Suprapubic skin (tissue), 4 donors: ENCODE results near the gene STAT3.

ENCODE experiments used
- CTCF ChIP-seq, 2 donors: fragments of 200-600 bp in 1 of 2; fragments of 450-650 bp in 1 of 2; sonication (generic) in 1 of 2; IDR thresholded peaks; one replicate each; pipeline ENCODE4 v1.5.1; 2016 to 2019; ENCODE audit warnings: antibody characterized with exemption in 2 of 2, mild to moderate bottlenecking in 1 of 2, moderate library complexity in 1 of 2
- EP300 ChIP-seq: sonication (generic); formaldehyde crosslinking; IDR thresholded peaks from one replicate; pipeline ENCODE4 v1.6.1; 2017; ENCODE audit warnings: antibody characterized with exemption
- POLR2AphosphoS5 ChIP-seq, 3 donors: sonication (generic); formaldehyde crosslinking; IDR thresholded peaks; one replicate each; pipeline ENCODE4 v1.6.1; 2017; ENCODE audit warnings: antibody characterized with exemption in 3 of 3

GRCh38 chr17:42273474-42274252 is 114.6 kb downstream of the STAT3 start:
- no peak for TF ChIP-seq CTCF (IDR thresholded peaks at IDR 0.05)
- no peak for TF ChIP-seq EP300
- no peak for TF ChIP-seq POLR2AphosphoS5 (IDR thresholded peaks at IDR 0.05)
